K562 (cell line): ENCODE results near the gene TASP1. TPM values are rescaled to one million over a fixed set of nuclear protein-coding genes. Genes with fewer than 3 reads are reported as not detected.
"Not testable (repeated sequence)": the region's sequence is repeated elsewhere in the genome, so short reads cannot be mapped to it uniquely, and the experiment has no call there.

Experiments
- ATAC-seq: fragments of 200-7000 bp; cut with Tn5 transposase; 3 replicates; pipeline ENCODE4 v1.9.1; 2020; ENCODE audit warnings: moderate library complexity
- BruUV-seq: library from RNA; stranded (reverse); fragments of 400-500 nt; replicated peaks from 2 replicates; lab custom pipeline; 2021; lab: Mats Ljungman, UMichigan
- CTCF ChIA-PET: fragments of 300-600 bp; formaldehyde crosslinking; extraction: SDS; loops from one replicate; lab custom pipeline; 2021; ENCODE audit warnings: low intra/inter-chr PET ratio; lab: Yijun Ruan, JAX
- POLR2A ChIA-PET: fragments of 300-600, 350-650 bp; sonication (Branson Sonifier 250); formaldehyde crosslinking; extraction: SDS; loops from one replicate; lab custom pipeline; 2021; ENCODE audit warnings: antibody characterized with exemption, inconsistent platforms; lab: Yijun Ruan, JAX
- DNase-seq, 4 experiments: peaks; one replicate each; pipeline versions ENCODE4 v3.0.0 to v3.0.0-alpha.2; 2011 to 2018; ENCODE audit warnings: low spot score in 3 of 4, mixed read lengths in 3 of 4; ENCODE audit errors: extremely low read depth in 1 of 4
- FAIRE-seq: peaks from 2 replicates; lab custom pipeline; 2011; peaks lifted over from hg19 to GRCh38; lab: Jason Lieb, UNC
- H2AFZ ChIP-seq: 2 replicates; pipeline ENCODE4 v1.6.0; 2011; ENCODE audit warnings: low read depth, low read length, control low read depth, inconsistent platforms
- H3K27ac ChIP-seq: fragments of 200-600 bp; 3 replicates; pipeline ENCODE4 v1.8.0; 2011; ENCODE audit warnings: low read depth, mild to moderate bottlenecking, control low read depth, inconsistent platforms, low read length, moderate library complexity, mixed read lengths; ENCODE audit errors: extremely low read depth
- H3K27me3 ChIP-seq, 2 experiments: fragments of 300-600 bp in 1 of 2; 2 replicates in 1 of 2; 3 replicates in 1 of 2; pipeline versions ENCODE4 v1.6.0 to v1.8.0; 2011; ENCODE audit warnings: inconsistent platforms in 2 of 2, low read length in 2 of 2, mild to moderate bottlenecking in 1 of 2, mixed read lengths in 1 of 2, moderate library complexity in 1 of 2; ENCODE audit not compliant: control insufficient read depth in 2 of 2, insufficient read depth in 2 of 2
- H3K36me3 ChIP-seq: fragments of 300-600 bp; 3 replicates; pipeline ENCODE4 v1.8.0; 2011; ENCODE audit warnings: mild to moderate bottlenecking, low read length, inconsistent platforms; ENCODE audit not compliant: control insufficient read depth, insufficient read depth
- H3K4me1 ChIP-seq, 2 experiments: fragments of 200-600 bp in 1 of 2; replicated peaks in 1 of 2; 2 replicates in 1 of 2; 3 replicates in 1 of 2; pipeline versions ENCODE4 v1.5.1 to v1.8.0; 2011; ENCODE audit warnings: inconsistent platforms in 2 of 2, low read length in 2 of 2, mild to moderate bottlenecking in 1 of 2, mixed read lengths in 1 of 2, moderate library complexity in 1 of 2; ENCODE audit not compliant: control insufficient read depth in 2 of 2, insufficient read depth in 2 of 2
- H3K4me2 ChIP-seq: 2 replicates; pipeline ENCODE4 v1.6.1; 2011; ENCODE audit warnings: low read length, control low read depth, inconsistent platforms, mixed read lengths; ENCODE audit not compliant: insufficient read depth
- H3K4me3 ChIP-seq: fragments of 200-600 bp; sonication (generic), shearing (Covaris generic); 2 replicates; pipeline ENCODE4 v1.5.1; 2016; ENCODE audit warnings: control low read depth, inconsistent platforms
- H3K79me2 ChIP-seq: fragments of 200-600 bp; 3 replicates; pipeline ENCODE4 v1.8.0; 2011; ENCODE audit warnings: low read length, inconsistent platforms; ENCODE audit not compliant: control insufficient read depth, insufficient read depth
- H3K9ac ChIP-seq, 2 experiments: 2 replicates each; pipeline versions ENCODE4 v1.6.0 to v1.6.1; 2011; ENCODE audit warnings: low read depth in 2 of 2, low read length in 2 of 2, control low read depth in 1 of 2, inconsistent platforms in 1 of 2, mild to moderate bottlenecking in 1 of 2, mixed read lengths in 1 of 2; ENCODE audit not compliant: insufficient read depth in 1 of 2
- H3K9me1 ChIP-seq: one replicate; pipeline ENCODE4 v1.6.0; 2011; ENCODE audit warnings: inconsistent platforms, mild to moderate bottlenecking, low read length, moderate library complexity; ENCODE audit not compliant: control insufficient read depth, insufficient read depth
- H3K9me3 ChIP-seq: replicated peaks from 2 replicates; pipeline ENCODE4 v1.5.1; 2011; ENCODE audit warnings: low read depth, low read length, inconsistent platforms; ENCODE audit not compliant: control insufficient read depth, insufficient read depth
- H4K20me1 ChIP-seq: replicated peaks from 2 replicates; pipeline ENCODE4 v1.6.1; 2011; ENCODE audit warnings: low read length, inconsistent platforms, mixed read lengths; ENCODE audit not compliant: control insufficient read depth, insufficient read depth
- KDM5B ChIP-seq: fragments of 200-600 bp; sonication (generic); IDR thresholded peaks from 2 replicates; pipeline ENCODE4 v1.6.1; 2012; ENCODE audit warnings: low read depth, mild to moderate bottlenecking, moderate library complexity, low read length, control low read depth, inconsistent platforms; ENCODE audit not compliant: insufficient replicate concordance
- MITF ChIP-seq: IDR thresholded peaks from 2 replicates; pipeline ENCODE4 v1.6.1; 2014; ENCODE audit warnings: antibody characterized with exemption
- ZBED1 ChIP-seq: IDR thresholded peaks from 2 replicates; pipeline ENCODE4 v1.6.1; 2014
- WGBS: fragments of 100-300 bp; shearing (Covaris generic); methylation state at CpG from one replicate; pipeline ENCODE4 v1.1.6; 2016; ENCODE audit warnings: low coverage, mixed read lengths; ENCODE audit not compliant: insufficient coverage; ENCODE audit errors: missing lambda C conversion rate; 5-methylcytosine and 5-hydroxymethylcytosine counted together
- in situ Hi-C: fragments of 300-500 bp; cut with MboI; formaldehyde crosslinking; loops from 4 replicates; pipeline ENCODE4 v1.15.0; 2018; ENCODE audit warnings: inconsistent platforms, mixed read lengths
- intact Hi-C: fragments of 100-400 bp; cut with micrococcal nuclease; formaldehyde crosslinking; loops from 2 replicates; pipeline ENCODE4 v1.14.2; 2022
- polyA plus RNA-seq, 8 experiments: library from polyadenylated mRNA; depleted of rRNA in 4 of 8; stranded (reverse) in 5 of 8; unstranded in 3 of 8; fragments of >200 nt; fragmentation: Nextera tagmentation in 2 of 8; fragmentation: Illumina TruSeq in 1 of 8; extraction: Ambion mirVana in 2 of 8; extraction: Trizol in 1 of 8; gene quantifications; 2 replicates each; pipeline versions ENCODE4 v1.2.1 to v1.2.3, GENCODE V29; 2011 to 2014; ENCODE audit warnings: inconsistent platforms in 1 of 8, missing spikeins in 1 of 8
- total RNA-seq, 7 experiments: library from RNA; depleted of rRNA in 6 of 7; stranded (reverse); fragments of >200 nt in 6 of 7; fragmentation: Illumina TruSeq in 2 of 7; extraction: Trizol in 2 of 7; gene quantifications; 2 replicates each; pipeline versions ENCODE4 v1.2.1 to v1.2.3, GENCODE V29; 2011 to 2021; ENCODE audit warnings: low replicate concordance in 1 of 7

The TASP1 gene
- total and polyA plus RNA-seq, 9 of the 15 experiments (the other 6 are each of a cell fraction or from before 2014, with no cell fraction given), result 3.7 to 10.6 (median 6.4) TPM

GRCh38 chr20:13363473-13363872 lies 275.3 kb downstream of the TASP1 start:
- Histone ChIP-seq H3K9me3 (no peaks in the 10 kb centered on the region), H3K9me1 (no peaks in the 10 kb centered on the region)
- CTCF ChIA-PET, result no interaction called here

GRCh38 chr20:13362165-13362564 lies 276.6 kb downstream of the TASP1 start:
- BruUV-seq, FAIRE-seq, H3K36me3 ChIP-seq, H3K9ac ChIP-seq, H3K27ac ChIP-seq, intact Hi-C loops, in situ Hi-C loops, H4K20me1 ChIP-seq, H2AFZ ChIP-seq, H3K79me2 ChIP-seq, H3K9me3 ChIP-seq, H3K4me2 ChIP-seq, H3K4me3 ChIP-seq, CTCF ChIA-PET, DNase-seq, POLR2A ChIA-PET, H3K27me3 ChIP-seq, H3K9me1 ChIP-seq, ATAC-seq, H3K4me1 ChIP-seq: not testable (repeated sequence)
- 10% methylated on average over 1 of the region's 5 CpGs for WGBS

More at GRCh38 chr20:13363473-13363872, 275.3 kb downstream of the TASP1 start:
- intact Hi-C loops, result no loop called here
- Histone ChIP-seq H3K79me2 (no peaks in the 10 kb centered on the region), H3K27ac (no peak overlapping the region)
- FAIRE-seq, result no peak
- TF ChIP-seq ZBED1 (no peak), KDM5B (no peak), MITF (no peak)
- TF ChIP-seq, all 486 proteins: peak for 0
- H3K4me1 ChIP-seq, result no peaks in the 10 kb centered on the region; a peak in 3 of 5 replicates
- H3K36me3 ChIP-seq, result no peaks in the 10 kb centered on the region
- DNase-seq (no peak), ATAC-seq (no peak)
- in situ Hi-C loops, result no loop called here
- no peak overlapping the region for H3K9ac ChIP-seq
- POLR2A ChIA-PET, result no interaction called here
- no peak overlapping the region for H3K4me2 ChIP-seq
- no peaks in the 10 kb centered on the region for H4K20me1 ChIP-seq
- H2AFZ ChIP-seq, result no peak overlapping the region
- H3K27me3 ChIP-seq, result no peaks in the 10 kb centered on the region
- BruUV-seq, result no TSS peak
- H3K4me3 ChIP-seq, result no peak overlapping the region
